SK-N-SH (cell line): ENCODE data around the gene DSE. TPM values are rescaled to one million over a fixed set of nuclear protein-coding genes. Genes with fewer than 3 reads are reported as not detected.

Source experiments
- CTCF ChIA-PET: fragments of 300-600, 350-600 bp; formaldehyde crosslinking; extraction: SDS; loops from one replicate; lab custom pipeline; 2021; lab: Yijun Ruan, JAX
- POLR2A ChIA-PET: fragments of 350-600 bp; sonication (Branson Sonifier 250); formaldehyde crosslinking; extraction: SDS; loops from one replicate; lab custom pipeline; 2020; ENCODE audit warnings: antibody characterized with exemption, inconsistent platforms; lab: Yijun Ruan, JAX
- DNase-seq: peaks from one replicate; pipeline ENCODE4 v3.0.0; 2012
- H2AFZ ChIP-seq: fragments of 200-600 bp; sonication (generic); 2 replicates; pipeline ENCODE4 v1.8.1; 2016; ENCODE audit warnings: antibody characterized with exemption, mild to moderate bottlenecking, low read depth
- H3F3A ChIP-seq: fragments of 200-600 bp; sonication (generic); replicated peaks from 2 replicates; pipeline ENCODE3; 2016; ENCODE audit warnings: antibody characterized with exemption, mild to moderate bottlenecking; ENCODE audit not compliant: insufficient read depth
- H3K27ac ChIP-seq, 2 experiments: fragments of 200-500 bp in 1 of 2; fragments of 200-600 bp in 1 of 2; sonication (Bioruptor generic) in 1 of 2; sonication (generic), shearing (Covaris generic) in 1 of 2; 2 replicates each; pipeline versions ENCODE4 v1.5.1 to v1.6.1; 2014 to 2016; ENCODE audit warnings: low read depth in 2 of 2, inconsistent platforms in 1 of 2, low read length in 1 of 2, mild to moderate bottlenecking in 1 of 2, mixed read lengths in 1 of 2
- H3K27me3 ChIP-seq: fragments of 200-600 bp; sonication (generic), shearing (Covaris generic); 2 replicates; pipeline ENCODE4 v1.6.1; 2016; ENCODE audit warnings: mixed run types; ENCODE audit not compliant: insufficient read depth
- H3K36me3 ChIP-seq, 2 experiments: fragments of 200-500 bp in 1 of 2; fragments of 200-600 bp in 1 of 2; sonication (Bioruptor generic) in 1 of 2; sonication (generic) in 1 of 2; replicated peaks in 1 of 2; 2 replicates each; pipeline versions ENCODE3 to v1.5.1; 2014 to 2016; ENCODE audit warnings: low read length in 1 of 2, mild to moderate bottlenecking in 1 of 2; ENCODE audit not compliant: insufficient read depth in 2 of 2, control insufficient read depth in 1 of 2
- H3K4me1 ChIP-seq, 2 experiments: fragments of 200-500 bp in 1 of 2; fragments of 200-600 bp in 1 of 2; sonication (Bioruptor generic) in 1 of 2; sonication (generic), shearing (Covaris generic) in 1 of 2; 2 replicates each; pipeline versions ENCODE4 v1.5.1 to v1.6.1; 2014 to 2016; ENCODE audit warnings: low read depth in 1 of 2, low read length in 1 of 2, mixed run types in 1 of 2; ENCODE audit not compliant: insufficient read depth in 2 of 2, control insufficient read depth in 1 of 2
- H3K4me2 ChIP-seq: fragments of 200-600 bp; sonication (generic), shearing (Covaris generic); 2 replicates; pipeline ENCODE4 v1.6.1; 2017; ENCODE audit warnings: mixed run types
- H3K4me3 ChIP-seq, 2 experiments: fragments of 200-500 bp in 1 of 2; fragments of 200-600 bp in 1 of 2; sonication (Bioruptor generic) in 1 of 2; sonication (generic), shearing (Covaris generic) in 1 of 2; 2 replicates each; pipeline versions ENCODE4 v1.5.1 to v1.8.1; 2014 to 2016; ENCODE audit warnings: low read depth in 2 of 2, inconsistent platforms in 1 of 2, low read length in 1 of 2, mild to moderate bottlenecking in 1 of 2, mixed read lengths in 1 of 2, moderate library complexity in 1 of 2
- H3K79me2 ChIP-seq: fragments of 200-600 bp; sonication (generic); 2 replicates; pipeline ENCODE4 v1.8.1; 2017; ENCODE audit warnings: mild to moderate bottlenecking; ENCODE audit not compliant: insufficient read depth
- H3K9ac ChIP-seq: fragments of 200-600 bp; sonication (generic); 2 replicates; pipeline ENCODE4 v1.6.1; 2017; ENCODE audit warnings: mixed run types
- H3K9me2 ChIP-seq: fragments of 200-600 bp; sonication (generic); 2 replicates; pipeline ENCODE4 v1.6.1; 2017; ENCODE audit warnings: mixed run types
- H3K9me3 ChIP-seq: fragments of 200-600 bp; sonication (generic); 2 replicates; pipeline ENCODE4 v1.6.1; 2017; ENCODE audit warnings: mixed run types, mild to moderate bottlenecking, moderate library complexity
- H4K20me1 ChIP-seq: fragments of 200-600 bp; sonication (generic); 2 replicates; pipeline ENCODE4 v1.6.1; 2017; ENCODE audit warnings: mild to moderate bottlenecking, mixed run types; ENCODE audit not compliant: insufficient read depth
- CHD2 ChIP-seq: fragments of 150-350 bp; IDR thresholded peaks from 2 replicates; pipeline ENCODE4 v1.6.1; 2018; ENCODE audit warnings: low read length; ENCODE audit not compliant: partially characterized antibody
- ELF1 ChIP-seq: IDR thresholded peaks from 2 replicates; pipeline ENCODE4 v1.4.0; 2012
- FOXM1 ChIP-seq: IDR thresholded peaks from 2 replicates; pipeline ENCODE4 v1.4.0; 2012; ENCODE audit warnings: low read depth, mild to moderate bottlenecking
- GABPA ChIP-seq: IDR thresholded peaks from 2 replicates; pipeline ENCODE4 v1.4.0; 2012; ENCODE audit warnings: low read depth, mild to moderate bottlenecking
- NRF1 ChIP-seq: IDR thresholded peaks from 2 replicates; pipeline ENCODE4 v1.6.1; 2012; ENCODE audit warnings: low read depth, mild to moderate bottlenecking, low read length
- POLR2AphosphoS5 ChIP-seq: IDR thresholded peaks from 2 replicates; pipeline ENCODE4 v1.6.1; 2012; ENCODE audit warnings: low read depth, low read length
- RXRA ChIP-seq: IDR thresholded peaks from 2 replicates; pipeline ENCODE4 v1.4.0; 2012; ENCODE audit warnings: low read depth, mild to moderate bottlenecking, borderline replicate concordance
- TCF12 ChIP-seq: IDR thresholded peaks from 2 replicates; pipeline ENCODE4 v1.4.0; 2012
- TEAD4 ChIP-seq: IDR thresholded peaks from 2 replicates; pipeline ENCODE4 v1.4.0; 2012; ENCODE audit warnings: mild to moderate bottlenecking, borderline replicate concordance; ENCODE audit not compliant: insufficient read depth
- WGBS: methylation state at CpG from one replicate; pipeline ENCODE4 v1.1.6; 2017; ENCODE audit warnings: low lambda C conversion rate; 5-methylcytosine and 5-hydroxymethylcytosine counted together
- polyA plus RNA-seq, 3 experiments: library from polyadenylated mRNA; depleted of rRNA; stranded (reverse); fragments of >200 nt; gene quantifications; 2 replicates each; pipeline ENCODE4 v1.2.3, GENCODE V29; 2012
- TF ChIP-seq, protein P1 (sequence below): IDR thresholded peaks from 2 replicates; pipeline ENCODE4 v1.4.0; 2012; ENCODE audit warnings: low read depth, borderline replicate concordance
- TF ChIP-seq, protein P2 (sequence below): IDR thresholded peaks from 2 replicates; pipeline ENCODE4 v1.4.0; 2012; ENCODE audit warnings: low read depth, borderline replicate concordance

DSE gene
- polyA plus RNA-seq, 1 of the 3 experiments (the other 2 are of a cell fraction): 12.7 TPM

GRCh38 chr6:116329156-116329555 is 41.6 kb upstream of the DSE start:
- Histone ChIP-seq H4K20me1 (no peaks in the 10 kb centered on the region), H3K27ac (no peak overlapping the region), H3K27me3 (no peaks in the 10 kb centered on the region)
- TF ChIP-seq RXRA (no peak), NRF1 (no peak), FOXM1 (no peak), POLR2AphosphoS5 (no peak), CHD2 (no peak), ELF1 (no peak)
- TF ChIP-seq, protein P1, sequence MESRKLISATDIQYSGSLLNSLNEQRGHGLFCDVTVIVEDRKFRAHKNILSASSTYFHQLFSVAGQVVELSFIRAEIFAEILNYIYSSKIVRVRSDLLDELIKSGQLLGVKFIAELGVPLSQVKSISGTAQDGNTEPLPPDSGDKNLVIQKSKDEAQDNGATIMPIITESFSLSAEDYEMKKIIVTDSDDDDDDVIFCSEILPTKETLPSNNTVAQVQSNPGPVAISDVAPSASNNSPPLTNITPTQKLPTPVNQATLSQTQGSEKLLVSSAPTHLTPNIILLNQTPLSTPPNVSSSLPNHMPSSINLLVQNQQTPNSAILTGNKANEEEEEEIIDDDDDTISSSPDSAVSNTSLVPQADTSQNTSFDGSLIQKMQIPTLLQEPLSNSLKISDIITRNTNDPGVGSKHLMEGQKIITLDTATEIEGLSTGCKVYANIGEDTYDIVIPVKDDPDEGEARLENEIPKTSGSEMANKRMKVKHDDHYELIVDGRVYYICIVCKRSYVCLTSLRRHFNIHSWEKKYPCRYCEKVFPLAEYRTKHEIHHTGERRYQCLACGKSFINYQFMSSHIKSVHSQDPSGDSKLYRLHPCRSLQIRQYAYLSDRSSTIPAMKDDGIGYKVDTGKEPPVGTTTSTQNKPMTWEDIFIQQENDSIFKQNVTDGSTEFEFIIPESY: no peak
- TF ChIP-seq, all 33 proteins: peak for 0
- Histone ChIP-seq H3K9me3 (no peaks in the 10 kb centered on the region), H3K79me2 (no peaks in the 10 kb centered on the region), H3K4me1 (peaks cover 0 to 5% of the 10 kb centered on the region in 2 experiments; a peak in 1 of 4 replicates), H3K9me2 (no peaks in the 10 kb centered on the region), H3F3A (no peaks in the 10 kb centered on the region), H3K4me3 (no peak overlapping the region), H2AFZ (no peak overlapping the region), H3K9ac (no peak overlapping the region), H3K4me2 (no peak overlapping the region), H3K36me3 (no peaks in the 10 kb centered on the region)
- no peak for DNase-seq
- ChIA-PET POLR2A (no interaction called here), CTCF (interaction anchor here (0.6 to 1.4 kb wide), 2 partner anchors 13 to 42 kb away, joined by 3 to 4 read pairs; no protein-coding TSS in a partner anchor)

DNA sequence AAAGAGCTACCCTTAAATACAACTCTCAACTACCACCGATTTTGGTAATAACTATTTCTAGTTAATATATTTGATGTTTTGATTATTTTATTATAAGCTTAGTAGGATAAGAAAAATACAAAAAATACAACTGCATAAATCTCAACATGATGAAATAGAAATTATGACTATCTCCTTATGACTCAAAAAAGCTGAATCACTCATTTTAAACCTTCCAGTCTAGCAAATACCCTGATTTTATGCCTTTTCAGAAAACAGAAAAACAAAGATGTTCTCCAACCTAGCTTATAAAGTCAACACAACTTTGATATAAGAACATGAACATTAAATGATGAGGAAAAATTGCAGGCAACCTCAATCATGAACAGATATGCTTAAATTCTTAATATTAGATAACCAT is 40.2 kb upstream of the DSE start:
- no peak overlapping the region for H3K4me3 ChIP-seq
- no peak for TF ChIP-seq TEAD4
- TF ChIP-seq GABPA: no peak
- TF ChIP-seq, protein P1: no peak
- TF ChIP-seq, protein P2, sequence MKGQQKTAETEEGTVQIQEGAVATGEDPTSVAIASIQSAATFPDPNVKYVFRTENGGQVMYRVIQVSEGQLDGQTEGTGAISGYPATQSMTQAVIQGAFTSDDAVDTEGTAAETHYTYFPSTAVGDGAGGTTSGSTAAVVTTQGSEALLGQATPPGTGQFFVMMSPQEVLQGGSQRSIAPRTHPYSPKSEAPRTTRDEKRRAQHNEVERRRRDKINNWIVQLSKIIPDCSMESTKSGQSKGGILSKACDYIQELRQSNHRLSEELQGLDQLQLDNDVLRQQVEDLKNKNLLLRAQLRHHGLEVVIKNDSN: no peak
- no peak for TF ChIP-seq TCF12
- H3K27ac ChIP-seq: no peak overlapping the region
- H3K4me1 ChIP-seq: peaks cover 0 to 5% of the 10 kb centered on the region in 2 experiments; a peak in 1 of 4 replicates
- H3K36me3 ChIP-seq: no peaks in the 10 kb centered on the region
- no peak overlapping the region for H3K9ac ChIP-seq
- no peaks in the 10 kb centered on the region for H3K9me2 ChIP-seq
- H2AFZ ChIP-seq: no peak overlapping the region
- CTCF ChIA-PET: interaction anchor here (1.4 kb wide), 1 partner anchor 43 kb away, joined by 4 read pairs; no protein-coding TSS in a partner anchor
- no peaks in the 10 kb centered on the region for H3K9me3 ChIP-seq
- WGBS: 95% methylated on average over 1 of the region's 1 CpG
- no peaks in the 10 kb centered on the region for H4K20me1 ChIP-seq
- H3F3A ChIP-seq: no peaks in the 10 kb centered on the region
- no peak for DNase-seq
- H3K79me2 ChIP-seq: no peaks in the 10 kb centered on the region
- POLR2A ChIA-PET: no interaction called here
- H3K27me3 ChIP-seq: no peaks in the 10 kb centered on the region
- no peak overlapping the region for H3K4me2 ChIP-seq
